ENCODE data around the gene RAB1A. TPM values are rescaled to one million over a fixed set of nuclear protein-coding genes. Genes with fewer than 3 reads are reported as not detected.

The RAB1A gene
- polyA plus RNA-seq, 1 donor (not counting 4 experiments of a cell fraction or from before 2014, with no cell fraction given) = 274 TPM

- Histone ChIP-seq H3K4me1 (ENCODE audit: control insufficient read depth, extremely low read depth, insufficient read depth, low read length) (no peaks in the 10 kb centered on the region), H3K9ac (ENCODE audit: control insufficient read depth, extremely low read depth, insufficient read depth, low read length) (no peak overlapping the region), H3K79me2 (ENCODE audit: control insufficient read depth, insufficient read depth, low read length) (peaks cover 87% of the 10 kb centered on the region), H3K4me3 (ENCODE audit: control insufficient read depth in 2 of 3, extremely low read depth in 1 of 3, insufficient read depth in 2 of 3, low read depth in 1 of 3, low read length in 3 of 3) (no peak overlapping the region), H2AFZ (ENCODE audit: control insufficient read depth, low read length) (no peak overlapping the region), H3K9me3 (ENCODE audit: control insufficient read depth, low read depth, low read length) (no peaks in the 10 kb centered on the region), H3K27me3 (ENCODE audit: control insufficient read depth, extremely low read depth, insufficient read depth, low read length) (no peaks in the 10 kb centered on the region), H3K36me3 (ENCODE audit: control insufficient read depth in 2 of 2, extremely low read depth in 1 of 2, insufficient read depth in 2 of 2, low read length in 2 of 2) (peaks cover 18 to 25% of the 10 kb centered on the region in 2 experiments), H3K9me1 (ENCODE audit: control insufficient read depth, extremely low read depth, insufficient read depth, low read length) (no peaks in the 10 kb centered on the region), H3K27ac (ENCODE audit: control insufficient read depth, insufficient read depth, low read length) (no peak overlapping the region), H4K20me1 (ENCODE audit: control insufficient read depth, extremely low read depth, insufficient read depth, low read length) (peaks cover 3% of the 10 kb centered on the region), H3K4me2 (ENCODE audit: control insufficient read depth, extremely low read depth, insufficient read depth, low read depth, low read length) (no peak overlapping the region)
- dilution Hi-C loops (cut with MboI; ENCODE audit: extremely low pct_ligation_motif_present, low sequenced_read_pairs) = no loop called here
- FAIRE-seq (no peak), DNase-seq (ENCODE audit: low read depth, low spot score) (no peak)
- TF ChIP-seq, protein P1, sequence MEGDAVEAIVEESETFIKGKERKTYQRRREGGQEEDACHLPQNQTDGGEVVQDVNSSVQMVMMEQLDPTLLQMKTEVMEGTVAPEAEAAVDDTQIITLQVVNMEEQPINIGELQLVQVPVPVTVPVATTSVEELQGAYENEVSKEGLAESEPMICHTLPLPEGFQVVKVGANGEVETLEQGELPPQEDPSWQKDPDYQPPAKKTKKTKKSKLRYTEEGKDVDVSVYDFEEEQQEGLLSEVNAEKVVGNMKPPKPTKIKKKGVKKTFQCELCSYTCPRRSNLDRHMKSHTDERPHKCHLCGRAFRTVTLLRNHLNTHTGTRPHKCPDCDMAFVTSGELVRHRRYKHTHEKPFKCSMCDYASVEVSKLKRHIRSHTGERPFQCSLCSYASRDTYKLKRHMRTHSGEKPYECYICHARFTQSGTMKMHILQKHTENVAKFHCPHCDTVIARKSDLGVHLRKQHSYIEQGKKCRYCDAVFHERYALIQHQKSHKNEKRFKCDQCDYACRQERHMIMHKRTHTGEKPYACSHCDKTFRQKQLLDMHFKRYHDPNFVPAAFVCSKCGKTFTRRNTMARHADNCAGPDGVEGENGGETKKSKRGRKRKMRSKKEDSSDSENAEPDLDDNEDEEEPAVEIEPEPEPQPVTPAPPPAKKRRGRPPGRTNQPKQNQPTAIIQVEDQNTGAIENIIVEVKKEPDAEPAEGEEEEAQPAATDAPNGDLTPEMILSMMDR (optimal IDR thresholded peaks at IDR 0.05 in 1 of 3, IDR thresholded peaks at IDR 0.05 in 1 of 3, conservative IDR thresholded peaks at IDR 0.05 in 1 of 3; ENCODE audit: extremely low read depth in 1 of 3, insufficient read depth in 2 of 3, low read length in 3 of 3) = no peak
Observed at GRCh38 chr2:65092791-65093190, 37.1 kb downstream of the RAB1A start.

GRCh38 chr2:65085148-65085547, 44.8 kb downstream of the RAB1A start:
- Histone ChIP-seq H3K4me2 (ENCODE audit: control insufficient read depth, extremely low read depth, insufficient read depth, low read depth, low read length) (no peak overlapping the region), H3K4me1 (ENCODE audit: control insufficient read depth, extremely low read depth, insufficient read depth, low read length) (no peaks in the 10 kb centered on the region), H4K20me1 (ENCODE audit: control insufficient read depth, extremely low read depth, insufficient read depth, low read length) (peaks cover 7% of the 10 kb centered on the region), H3K9me3 (ENCODE audit: control insufficient read depth, low read depth, low read length) (no peaks in the 10 kb centered on the region), H2AFZ (ENCODE audit: control insufficient read depth, low read length) (no peak overlapping the region), H3K27me3 (ENCODE audit: control insufficient read depth, extremely low read depth, insufficient read depth, low read length) (no peaks in the 10 kb centered on the region), H3K4me3 (ENCODE audit: control insufficient read depth in 2 of 3, extremely low read depth in 1 of 3, insufficient read depth in 2 of 3, low read depth in 1 of 3, low read length in 3 of 3) (no peak overlapping the region), H3K79me2 (ENCODE audit: control insufficient read depth, insufficient read depth, low read length) (peaks cover 30% of the 10 kb centered on the region), H3K9ac (ENCODE audit: control insufficient read depth, extremely low read depth, insufficient read depth, low read length) (no peak overlapping the region), H3K9me1 (ENCODE audit: control insufficient read depth, extremely low read depth, insufficient read depth, low read length) (no peaks in the 10 kb centered on the region), H3K27ac (ENCODE audit: control insufficient read depth, insufficient read depth, low read length) (no peak overlapping the region), H3K36me3 (ENCODE audit: control insufficient read depth in 2 of 2, extremely low read depth in 1 of 2, insufficient read depth in 2 of 2, low read length in 2 of 2) (peaks cover 36 to 43% of the 10 kb centered on the region in 2 experiments)
- DNase-seq (ENCODE audit: low read depth, low spot score) = no peak
- FAIRE-seq = no peak
- dilution Hi-C loops (cut with MboI; ENCODE audit: extremely low pct_ligation_motif_present, low sequenced_read_pairs) = no loop called here
- no peak for TF ChIP-seq EZH2 (IDR thresholded peaks at IDR 0.05; ENCODE audit: low read length)
- TF ChIP-seq, protein P1 (optimal IDR thresholded peaks at IDR 0.05 in 1 of 3, IDR thresholded peaks at IDR 0.05 in 1 of 3, conservative IDR thresholded peaks at IDR 0.05 in 1 of 3; ENCODE audit: extremely low read depth in 1 of 3, insufficient read depth in 2 of 3, low read length in 3 of 3) = no peak
